NB4 (cell line): Measurements from ENCODE around the gene CCDC88C.

Experiments
- DNase-seq: peaks from one replicate; pipeline ENCODE4 v3.0.0; 2010; ENCODE audit warnings: low read depth
- H3K4me3 ChIP-seq: one replicate; pipeline ENCODE4 v1.5.1; 2011; ENCODE audit warnings: mild to moderate bottlenecking, low read depth, low read length, moderate library complexity
- CTCF ChIP-seq: IDR thresholded peaks from one replicate; pipeline ENCODE4 v1.5.1; 2012; ENCODE audit warnings: low read depth, low read length
- MAX ChIP-seq: IDR thresholded peaks from 2 replicates; pipeline ENCODE4 v1.6.1; 2011; ENCODE audit warnings: low read depth, low read length
- MYC ChIP-seq: IDR thresholded peaks from 2 replicates; pipeline ENCODE4 v1.6.1; 2011; ENCODE audit warnings: low read depth, low read length
- POLR2A ChIP-seq: IDR thresholded peaks from 2 replicates; pipeline ENCODE4 v1.6.1; 2011; ENCODE audit warnings: mild to moderate bottlenecking; ENCODE audit not compliant: insufficient read length; ENCODE audit errors: extremely low read depth

Gene CCDC88C

DNA sequence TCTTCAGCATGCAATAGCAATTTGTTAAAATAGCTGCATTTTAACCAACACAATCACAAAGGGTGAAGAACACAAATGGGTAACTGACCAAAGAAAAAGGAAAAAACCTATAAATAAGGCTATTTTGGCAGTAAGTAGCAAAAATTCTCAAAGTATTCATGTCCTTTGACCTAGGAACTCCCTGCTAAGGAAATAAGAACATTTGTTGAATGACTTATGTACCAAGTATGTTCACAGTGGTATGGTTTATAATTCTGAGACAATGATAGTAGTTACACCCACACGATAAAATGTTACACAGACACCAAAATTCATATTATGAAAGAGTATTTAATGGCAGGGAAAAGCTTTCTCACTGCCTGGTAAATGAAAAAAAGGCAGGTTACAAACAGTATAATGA lies 16.9 kb downstream of the CCDC88C start:
- TF ChIP-seq MYC: no peak
- no peak for TF ChIP-seq POLR2A
- no peak for TF ChIP-seq MAX
- no peak for TF ChIP-seq CTCF
- no peak overlapping the region for H3K4me3 ChIP-seq
- no peak for DNase-seq

GRCh38 chr14:91399868-91400640 lies 17.6 kb downstream of the CCDC88C start:
- TF ChIP-seq MAX (no peak), CTCF (no peak), MYC (no peak), POLR2A (no peak)
- no peak for DNase-seq
- H3K4me3 ChIP-seq: no peak overlapping the region

GRCh38 chr14:91398707-91399106 lies 18.9 kb downstream of the CCDC88C start:
- H3K4me3 ChIP-seq: no peak overlapping the region
- TF ChIP-seq MYC (no peak), CTCF (no peak), MAX (no peak), POLR2A (no peak)
- DNase-seq: peak; percentile 23

GRCh38 chr14:91397965-91398591 lies 19.5 kb downstream of the CCDC88C start:
- no peak for TF ChIP-seq MAX
- no peak for TF ChIP-seq MYC
- no peak for TF ChIP-seq POLR2A
- TF ChIP-seq CTCF: no peak
- DNase-seq: no peak

DNA sequence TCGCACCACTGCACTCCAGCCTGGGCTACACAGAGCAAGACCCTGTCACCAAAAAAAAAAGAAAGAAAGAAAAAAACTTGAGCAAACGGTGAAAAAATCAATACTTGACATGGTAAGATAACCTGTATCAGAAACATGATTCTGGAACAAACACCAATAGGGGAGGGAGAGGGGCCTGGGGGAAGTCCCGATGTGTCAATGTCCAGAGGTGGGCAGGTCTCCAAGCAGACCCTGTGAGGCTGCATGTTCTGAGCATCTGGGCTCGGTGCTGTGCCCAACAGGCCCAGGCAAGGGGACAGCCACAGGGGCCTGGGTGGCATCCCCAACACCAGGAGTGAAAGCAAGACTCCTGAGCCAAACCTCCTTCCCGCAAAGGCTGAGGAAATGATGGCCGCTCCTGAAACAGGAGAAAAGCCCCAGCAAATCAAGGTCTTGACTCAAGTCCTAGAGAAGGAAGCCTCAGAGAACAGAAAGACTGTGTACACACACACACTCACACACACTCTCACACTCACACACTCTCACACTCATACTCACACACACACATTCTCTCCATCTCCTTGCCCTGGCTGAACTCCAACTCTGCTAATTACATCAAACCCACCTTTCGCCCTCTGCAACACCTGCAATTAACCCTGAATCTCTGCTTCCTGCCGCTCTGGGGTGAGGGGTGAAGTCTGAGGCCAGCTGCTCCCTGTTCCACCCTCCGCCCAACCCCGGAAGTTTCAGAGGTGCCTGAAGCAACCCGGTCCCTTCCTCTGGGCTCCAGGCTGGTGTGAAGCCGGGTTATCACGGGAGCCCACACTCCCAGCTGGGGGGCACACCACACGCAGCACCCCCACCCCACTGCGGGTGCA lies 20.4 kb downstream of the CCDC88C start:
- peak; percentile 20 for DNase-seq
- no peak overlapping the region for H3K4me3 ChIP-seq
- TF ChIP-seq CTCF (no peak), MYC (no peak), MAX (no peak), POLR2A (no peak)

More at GRCh38 chr14:91397965-91398591, 19.5 kb downstream of the CCDC88C start:
- no peak overlapping the region for H3K4me3 ChIP-seq
